Activated CD4-positive, CD25-positive, alpha-beta regulatory T cell treated with anti-CD3 and anti-CD28 coated beads, Interleukin-2, amount 50 U/mL, for 72 hours (primary cell): ENCODE results near the gene CALB2.

Source experiments
- DNase-seq: peaks from one replicate; pipeline ENCODE4 v3.0.0; 2021

CALB2 gene

DNA sequence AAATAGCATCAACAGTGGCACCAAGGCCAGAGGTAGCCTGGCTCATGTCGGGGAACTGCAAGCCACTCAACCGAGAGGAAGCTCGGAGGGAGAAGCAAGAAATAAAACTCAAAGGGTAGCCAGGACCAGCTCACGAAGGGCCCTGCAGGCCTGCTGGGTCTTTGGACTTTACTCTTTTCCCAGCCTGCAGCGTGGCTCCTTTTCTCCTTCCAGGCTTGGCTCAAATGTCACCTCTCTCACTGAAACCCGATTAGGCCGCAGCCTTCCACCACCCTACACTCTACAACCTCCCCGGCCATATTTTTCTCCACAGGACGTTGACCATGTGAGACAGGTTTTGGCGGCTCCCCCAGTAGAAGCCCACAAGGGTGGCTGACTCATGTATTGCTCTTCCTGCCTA, 38.1 kb downstream of the CALB2 start:
- no peak for DNase-seq

DNA sequence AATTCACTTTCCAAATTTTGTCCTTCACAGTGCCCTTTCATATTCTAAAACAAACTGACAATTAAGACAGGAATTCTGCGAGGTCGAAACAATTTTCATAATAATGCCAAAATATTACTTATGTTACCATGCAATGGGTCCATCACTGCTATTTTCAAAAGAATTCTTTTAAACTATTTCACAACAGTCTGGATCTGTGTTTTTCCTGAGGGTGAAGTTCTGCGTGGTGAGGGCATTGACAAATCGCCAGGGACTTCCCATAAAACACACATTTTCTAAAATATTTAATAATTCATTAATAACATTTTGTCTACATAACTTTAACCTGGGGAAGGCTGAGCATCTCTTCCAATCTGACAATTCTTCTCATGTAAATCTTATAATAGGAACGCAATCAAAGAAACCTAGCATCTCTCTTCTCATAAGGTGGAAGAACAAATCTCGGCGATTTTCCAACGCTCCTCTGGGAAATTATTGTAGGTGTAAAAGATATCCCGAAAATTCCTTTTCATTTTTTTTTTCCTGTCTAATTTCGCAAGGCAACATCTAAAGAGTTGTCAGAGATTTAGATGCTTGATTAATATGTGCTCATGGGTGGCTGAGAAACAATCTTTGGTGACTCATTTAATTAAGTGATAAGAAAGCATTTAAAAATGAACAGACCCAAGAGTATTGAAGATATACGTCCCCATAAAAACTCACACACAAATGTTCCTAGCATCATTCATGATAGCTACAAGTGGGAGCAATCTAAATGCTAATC, 41.5 kb downstream of the CALB2 start:
- DNase-seq, result no peak

DNA sequence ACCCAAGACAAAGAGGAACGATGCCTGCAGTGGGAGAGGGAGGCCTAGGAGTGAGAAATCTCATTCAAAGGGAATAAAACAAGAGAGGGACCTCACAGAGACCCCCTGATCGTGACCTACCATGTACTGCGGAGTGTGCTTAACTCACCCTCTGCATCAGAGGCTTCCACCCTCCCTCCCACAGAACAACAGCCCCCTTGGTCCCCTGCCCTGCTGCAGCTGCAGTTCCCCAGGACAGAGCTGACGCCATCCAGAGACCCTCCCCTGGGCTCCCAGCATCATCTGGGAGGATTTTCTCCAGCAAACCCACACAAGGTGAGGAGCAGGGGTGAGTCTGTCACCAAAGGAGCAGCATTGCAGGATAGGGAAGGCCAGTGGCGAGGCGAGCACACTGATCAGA, 43.5 kb downstream of the CALB2 start:
- no peak for DNase-seq

DNA sequence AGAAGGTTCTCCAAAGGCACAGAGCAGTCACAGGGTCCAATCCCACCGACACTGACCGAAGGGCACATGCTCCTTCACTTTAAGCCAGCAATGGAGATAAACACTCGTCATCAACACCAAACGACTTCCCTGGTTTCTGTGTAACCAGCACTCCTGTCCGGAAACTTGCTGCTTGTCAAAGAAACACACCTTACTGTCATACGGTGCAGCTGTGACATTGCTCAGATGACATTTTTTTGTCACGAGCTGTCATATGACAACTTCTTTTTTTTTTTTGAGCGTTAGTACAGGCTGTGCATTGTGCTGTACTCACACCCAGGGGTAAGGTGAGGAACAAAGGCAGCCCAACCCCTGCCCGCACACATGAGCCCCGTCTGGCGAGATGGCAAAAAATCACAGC, 44.2 kb downstream of the CALB2 start:
- DNase-seq, result no peak

DNA sequence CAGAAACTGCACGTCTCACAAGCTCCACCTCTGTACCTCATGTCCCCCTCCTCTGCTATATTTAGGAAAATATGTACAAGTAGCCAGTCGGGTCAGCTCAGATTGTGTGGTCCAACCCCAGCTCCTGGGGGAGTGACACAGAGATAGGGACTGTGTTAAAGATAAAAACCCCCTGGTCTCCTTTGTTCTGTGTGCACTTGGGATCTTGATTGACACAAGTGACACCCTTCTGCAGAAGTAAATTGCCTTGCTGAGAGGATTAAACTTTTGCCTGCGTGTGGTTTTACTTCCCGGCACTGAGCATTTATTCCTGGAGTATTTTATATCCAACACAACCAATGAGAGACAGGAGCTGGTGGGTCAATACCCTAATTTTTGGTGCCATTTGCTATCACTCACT, 45.8 kb downstream of the CALB2 start:
- DNase-seq, result no peak

DNA sequence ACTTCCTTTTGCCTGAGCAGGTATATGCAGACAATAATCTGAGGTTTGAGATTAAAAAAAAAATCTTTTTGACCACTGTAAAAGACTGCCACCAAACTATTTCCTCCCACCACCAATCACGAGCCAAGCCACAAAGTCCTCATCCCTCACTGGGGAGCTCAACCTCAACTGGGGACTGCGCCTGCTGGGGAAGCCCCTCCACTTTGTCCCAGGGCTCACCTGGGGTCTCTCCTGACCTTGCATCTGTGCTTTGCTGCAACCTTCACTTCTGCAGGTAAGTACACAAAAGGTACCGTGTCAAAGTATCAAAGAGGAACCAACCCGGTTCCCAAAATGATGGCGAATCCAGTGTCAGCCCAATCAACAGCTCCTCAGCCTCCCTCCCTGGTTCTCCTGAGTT, 47.8 kb downstream of the CALB2 start:
- no peak for DNase-seq

DNA sequence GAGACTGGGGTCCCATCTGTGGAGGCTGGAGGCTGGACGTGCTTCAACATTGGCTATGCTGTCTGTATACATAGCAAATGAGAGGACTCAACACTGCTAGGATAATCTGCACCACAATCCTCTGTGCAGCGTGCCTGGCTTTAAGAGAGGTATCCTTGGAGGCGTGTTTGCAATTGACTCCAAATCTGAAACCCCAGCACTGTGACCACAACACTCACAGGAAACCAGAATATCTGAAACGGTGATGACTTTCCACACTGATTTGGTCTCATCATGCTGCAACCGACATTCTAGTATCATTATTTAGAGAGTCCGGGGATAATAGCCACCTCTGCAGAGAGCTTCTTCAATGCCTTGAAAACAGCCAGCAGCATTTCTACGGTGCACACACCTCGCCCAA, 48.2 kb downstream of the CALB2 start:
- no peak for DNase-seq

DNA sequence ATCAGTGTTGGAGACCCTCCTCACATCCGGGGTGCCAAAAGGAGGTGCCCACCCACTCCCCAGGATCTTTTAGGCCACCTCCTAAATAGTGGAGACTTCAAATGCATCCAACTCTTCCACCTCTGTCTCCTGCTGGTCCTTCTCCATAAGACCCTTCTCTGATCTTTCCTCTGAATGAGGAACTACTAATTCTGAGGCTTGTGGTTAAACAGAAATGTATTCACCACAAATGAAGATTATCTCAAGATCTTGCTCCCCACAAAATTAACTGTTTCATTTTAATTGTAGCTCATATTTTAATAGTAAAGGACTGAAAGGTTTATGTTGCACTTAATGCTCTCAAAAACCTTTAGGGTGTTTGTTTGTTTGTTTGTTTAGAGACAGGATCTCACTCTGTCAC, 49.2 kb downstream of the CALB2 start:
- DNase-seq, result no peak

DNA sequence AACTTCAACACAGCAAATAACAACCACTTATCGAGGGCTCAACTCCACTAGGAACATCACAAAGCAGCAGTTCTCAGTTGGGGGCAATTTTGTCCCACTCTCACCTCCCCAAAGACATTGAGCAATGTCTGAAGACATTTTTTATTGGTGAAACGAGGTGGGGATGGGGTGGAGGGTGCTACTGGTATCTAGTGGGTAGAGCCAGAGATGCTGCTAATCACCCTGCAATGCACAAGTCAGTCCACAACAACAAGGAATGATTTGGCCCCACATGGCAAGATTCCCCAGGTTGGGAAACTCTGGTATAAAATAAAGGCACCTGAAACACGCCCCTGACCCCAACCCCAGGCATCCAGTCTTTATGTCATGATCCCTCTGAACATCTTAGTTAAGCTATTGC, 50.0 kb downstream of the CALB2 start:
- DNase-seq, result no peak

DNA sequence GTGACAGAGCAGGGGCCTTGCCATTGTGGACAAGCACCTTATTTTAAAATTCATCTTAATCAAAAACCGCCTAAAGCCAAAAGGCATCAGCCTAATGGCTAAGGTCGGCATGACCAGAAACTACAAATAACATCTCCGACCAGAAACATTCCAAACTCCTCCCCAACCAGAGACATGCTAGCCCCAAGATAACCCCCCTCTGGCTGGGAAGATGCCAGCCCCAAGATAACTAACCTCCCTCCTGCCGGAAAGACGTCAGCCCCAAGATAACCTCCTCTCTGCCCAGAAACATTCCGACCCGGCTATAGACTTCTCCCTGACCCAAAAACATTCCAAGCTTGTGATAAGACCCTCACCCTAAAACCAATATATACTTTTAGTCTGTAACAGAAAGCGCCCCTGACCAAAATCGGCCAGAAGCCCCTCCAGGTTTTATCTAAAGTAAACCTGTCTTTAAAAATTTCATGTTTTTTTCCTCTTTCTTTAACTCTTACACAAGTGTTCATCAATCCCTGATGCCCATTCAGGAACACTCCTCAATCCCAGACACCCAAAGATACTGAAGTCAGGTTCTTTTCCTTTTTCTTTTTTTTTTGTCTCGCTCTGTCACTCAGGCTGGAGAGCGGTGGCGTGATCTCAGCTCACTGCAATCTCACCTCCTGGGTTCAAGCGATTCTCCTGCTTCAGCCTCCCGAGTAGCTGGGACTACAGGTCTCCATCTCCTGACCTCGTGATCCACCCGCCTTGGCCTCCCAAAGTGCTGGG, 50.7 kb downstream of the CALB2 start:
- DNase-seq, result no peak

DNA sequence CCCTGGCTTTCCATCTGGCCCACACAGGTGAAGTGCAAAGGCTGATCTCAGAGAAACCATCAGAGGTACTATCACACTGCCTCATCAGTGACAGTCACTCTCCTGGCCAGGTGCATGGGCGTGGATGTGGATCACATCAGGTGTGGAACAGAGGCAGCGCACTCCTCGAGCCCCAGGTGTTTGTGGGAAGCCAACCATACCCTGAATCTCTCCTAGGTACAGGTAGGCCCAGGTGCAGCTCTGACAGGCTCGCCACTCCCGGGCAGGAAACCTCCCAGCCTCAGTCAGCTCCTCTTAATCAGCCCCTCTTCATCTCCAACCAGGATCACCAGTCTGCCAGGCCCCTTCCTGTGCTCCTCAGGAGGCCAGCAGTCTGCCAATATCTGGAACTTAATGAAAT, 51.6 kb downstream of the CALB2 start:
- DNase-seq, result no peak

DNA sequence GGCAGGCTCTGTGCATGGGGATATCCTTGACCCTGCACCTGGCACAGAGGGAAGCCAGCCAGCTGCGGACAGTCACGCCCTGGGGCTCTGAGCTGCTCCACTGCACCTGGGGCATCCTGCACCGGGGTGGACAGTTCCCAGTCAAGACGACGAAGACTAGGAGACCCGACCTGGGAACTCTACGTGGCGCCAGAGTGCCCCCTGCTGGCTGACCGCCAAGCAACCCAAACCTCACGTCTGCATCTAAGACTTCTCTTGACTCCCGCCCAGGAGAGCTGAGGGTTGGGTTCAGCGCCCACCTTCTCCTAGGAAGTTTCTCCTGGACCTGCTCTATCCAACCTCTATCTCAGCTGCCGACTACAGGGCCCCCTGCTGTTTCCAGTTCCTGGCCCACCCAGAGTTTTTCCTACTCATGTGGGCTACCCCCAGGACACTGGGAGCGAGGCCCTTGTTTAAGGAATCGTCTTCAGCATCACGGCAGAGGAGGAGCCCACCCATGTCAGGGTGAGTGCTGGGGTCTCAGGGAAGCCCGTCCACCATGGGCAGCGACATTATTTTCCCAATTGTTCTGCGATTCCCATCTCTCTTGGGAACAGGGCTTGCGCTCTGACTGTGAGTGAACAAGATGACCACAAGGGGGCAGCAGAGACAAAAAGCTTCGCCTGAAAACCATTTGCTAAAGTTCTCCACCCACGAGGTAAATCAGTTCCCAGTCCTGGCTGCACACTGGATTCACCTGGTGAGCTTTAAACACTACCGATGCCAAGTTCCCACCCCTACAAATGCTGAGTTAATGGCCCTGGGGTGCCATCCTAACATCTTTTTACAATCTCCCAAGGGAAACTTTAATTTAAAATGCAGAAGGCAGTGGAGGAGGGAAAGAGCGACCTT, 54.0 kb downstream of the CALB2 start:
- DNase-seq, result peak; percentile 69

DNA sequence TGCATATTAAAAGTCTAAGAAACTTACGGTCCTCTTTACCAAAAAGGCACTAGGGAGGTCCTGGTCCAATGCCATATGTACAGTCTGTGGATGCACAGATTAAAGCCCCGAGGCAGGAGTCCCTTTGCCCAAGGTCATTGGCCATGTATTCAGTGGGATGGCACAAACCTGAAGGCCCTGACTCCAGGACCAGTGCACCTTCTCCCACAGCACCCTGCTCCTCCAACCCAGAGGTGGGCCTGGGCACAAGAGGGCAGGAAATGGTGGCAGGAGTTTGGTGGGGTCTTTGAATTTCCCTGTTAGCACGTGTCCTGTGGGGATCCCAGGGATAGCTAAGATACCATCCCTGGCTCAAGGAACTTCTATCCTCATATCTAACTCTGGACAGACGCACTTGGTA, 54.8 kb downstream of the CALB2 start:
- no peak for DNase-seq

DNA sequence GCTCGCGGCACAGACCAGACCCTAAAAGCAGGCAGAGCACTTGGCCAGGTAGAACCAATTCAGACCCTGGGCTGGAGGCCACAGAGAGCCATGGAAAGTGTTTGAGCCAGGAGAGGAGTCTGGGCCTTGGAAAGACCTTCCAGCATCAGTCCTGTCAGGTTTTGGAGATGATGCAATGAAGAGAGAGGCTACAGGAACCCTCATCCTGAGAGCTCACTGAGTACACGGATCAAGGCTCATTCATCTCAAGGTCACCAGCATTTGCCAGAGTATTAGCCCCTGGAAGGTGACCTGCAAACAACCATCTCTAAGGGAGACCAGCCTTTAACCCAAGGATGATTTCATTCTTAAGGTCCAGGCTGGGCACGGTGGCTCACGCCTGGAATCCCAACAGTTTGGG, 55.5 kb downstream of the CALB2 start:
- no peak for DNase-seq

DNA sequence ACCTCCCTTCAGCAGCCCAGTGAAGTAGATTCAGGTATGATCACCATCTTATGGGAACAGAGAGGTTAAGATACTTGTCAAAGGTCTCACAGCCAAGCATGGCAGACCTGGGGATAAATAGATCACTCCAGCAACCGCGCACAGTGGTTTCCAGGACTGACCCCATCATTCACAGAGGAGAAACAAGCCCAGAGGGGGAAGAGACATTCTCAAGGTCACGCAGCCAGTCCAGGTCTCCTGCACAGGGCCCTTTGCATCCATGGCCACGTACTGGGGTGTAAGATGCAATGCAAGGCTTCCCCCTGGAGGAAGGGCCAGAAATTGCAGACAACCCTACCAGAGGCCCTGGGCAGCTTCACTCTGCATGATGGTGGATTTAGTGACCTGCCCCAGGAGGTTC, 63.4 kb downstream of the CALB2 start:
- DNase-seq, result no peak

DNA sequence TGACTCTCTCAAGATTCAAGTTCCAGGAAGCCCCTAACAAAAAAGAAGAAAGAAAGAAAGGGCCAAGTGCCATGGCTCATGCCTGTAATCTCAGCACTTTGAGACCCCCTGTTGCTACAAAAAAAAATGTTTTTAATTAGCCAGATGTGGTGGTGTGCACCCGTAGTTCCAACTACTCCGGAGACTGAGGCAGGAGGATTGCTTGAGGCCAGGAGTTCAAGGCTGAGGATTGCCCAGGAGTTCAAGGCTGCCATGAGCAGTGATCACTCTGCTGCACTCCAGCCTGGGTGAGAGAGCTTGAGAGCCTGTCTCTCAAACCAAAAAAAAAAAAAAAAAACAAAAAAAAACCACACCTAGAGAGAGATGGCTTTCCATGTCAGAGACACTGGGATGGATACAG, 64.5 kb downstream of the CALB2 start:
- no peak for DNase-seq

DNA sequence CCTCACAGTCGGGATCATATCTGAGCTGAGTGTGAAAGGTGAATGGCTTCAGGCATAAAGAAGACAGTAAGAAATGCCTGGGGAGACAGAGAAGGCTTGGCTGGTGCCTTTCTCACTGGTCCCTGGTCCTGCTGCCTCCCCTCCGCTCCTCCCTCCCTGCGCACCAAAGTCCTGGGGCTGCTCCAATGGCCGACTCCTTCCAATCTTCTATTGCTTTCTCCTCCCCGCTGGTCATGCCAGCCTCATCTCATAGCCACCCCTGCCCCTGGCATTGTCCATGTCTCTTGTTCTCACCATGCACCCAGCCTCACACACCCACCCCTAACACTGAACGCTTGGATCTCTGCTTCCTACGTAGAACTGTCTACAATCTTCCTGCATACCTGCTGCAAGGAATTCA, 65.3 kb downstream of the CALB2 start:
- DNase-seq, result no peak

DNA sequence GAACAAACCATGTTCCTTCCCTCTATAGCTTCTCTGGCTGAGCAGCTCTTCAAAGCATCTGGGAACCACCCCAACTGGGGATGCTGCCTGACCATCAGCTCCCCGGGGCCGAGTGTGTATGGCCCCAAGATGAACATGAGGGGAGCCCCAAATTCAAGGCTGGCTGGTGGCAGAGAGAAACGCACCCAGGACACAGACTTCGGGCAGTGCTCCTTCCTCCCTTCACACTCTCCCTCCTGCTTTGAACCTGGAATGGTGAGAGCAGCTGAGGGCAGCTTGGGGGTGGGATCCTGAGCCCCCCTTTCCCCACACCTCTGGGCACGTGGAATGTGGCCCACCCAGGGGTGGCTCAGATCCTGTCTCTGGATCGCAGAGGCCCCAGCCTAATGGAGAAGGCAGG, 66.1 kb downstream of the CALB2 start:
- DNase-seq, result no peak

DNA sequence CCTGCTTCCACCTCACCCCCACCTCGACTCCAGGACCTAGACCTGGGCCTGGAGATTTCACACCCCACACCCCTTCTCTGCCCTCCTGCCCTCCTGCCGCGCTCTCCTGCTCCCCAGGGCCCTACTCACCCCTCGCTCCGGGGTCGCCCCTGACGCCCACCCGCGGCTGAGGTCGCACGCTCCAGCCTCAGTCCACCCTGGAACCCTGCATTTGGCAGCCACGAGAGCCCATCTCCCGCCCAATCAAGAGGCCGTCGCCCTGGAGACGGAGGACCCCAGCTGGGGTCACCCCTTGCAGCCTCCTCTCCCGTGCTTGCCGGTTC, 67.2 kb downstream of the CALB2 start:
- DNase-seq, result no peak

DNA sequence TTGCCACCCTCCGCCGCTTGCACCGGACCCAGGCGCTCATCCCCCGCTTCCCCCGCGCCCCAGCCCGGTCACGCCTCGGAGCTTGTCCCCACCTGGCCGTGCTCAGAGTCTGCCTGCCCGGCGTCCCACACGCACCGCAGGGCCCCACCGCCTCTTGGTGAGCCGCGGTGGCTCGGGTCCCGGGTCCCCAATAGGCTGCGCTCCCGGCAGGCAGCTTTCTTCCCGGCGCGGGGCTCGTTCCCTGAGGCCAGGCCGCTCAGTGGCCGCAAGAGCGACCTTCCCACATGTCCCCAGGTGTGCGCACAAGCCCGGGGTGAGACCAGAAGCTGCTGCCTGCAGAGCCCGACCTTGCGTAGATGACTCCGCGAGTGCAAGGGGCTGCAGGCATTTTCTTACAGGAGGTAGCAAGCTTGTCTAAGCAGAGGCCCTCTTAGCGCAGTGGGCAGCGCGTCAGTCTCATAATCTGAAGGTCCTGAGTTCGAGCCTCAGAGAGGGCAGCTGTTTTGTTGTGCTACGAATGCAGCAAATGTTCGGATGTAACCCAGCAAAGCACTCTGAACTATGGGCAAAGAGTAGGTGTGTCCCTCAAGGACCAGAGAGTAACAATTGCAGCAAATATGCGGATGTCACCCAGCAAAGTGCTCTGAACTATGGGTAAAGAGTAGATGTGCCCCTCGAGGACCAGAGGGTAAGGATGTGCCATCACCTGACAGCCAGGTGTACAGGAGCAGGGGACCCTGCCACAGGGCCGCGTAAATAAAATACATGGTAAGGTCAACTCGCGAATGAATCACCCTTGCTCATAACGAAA, 67.8 kb downstream of the CALB2 start:
- no peak for DNase-seq

DNA sequence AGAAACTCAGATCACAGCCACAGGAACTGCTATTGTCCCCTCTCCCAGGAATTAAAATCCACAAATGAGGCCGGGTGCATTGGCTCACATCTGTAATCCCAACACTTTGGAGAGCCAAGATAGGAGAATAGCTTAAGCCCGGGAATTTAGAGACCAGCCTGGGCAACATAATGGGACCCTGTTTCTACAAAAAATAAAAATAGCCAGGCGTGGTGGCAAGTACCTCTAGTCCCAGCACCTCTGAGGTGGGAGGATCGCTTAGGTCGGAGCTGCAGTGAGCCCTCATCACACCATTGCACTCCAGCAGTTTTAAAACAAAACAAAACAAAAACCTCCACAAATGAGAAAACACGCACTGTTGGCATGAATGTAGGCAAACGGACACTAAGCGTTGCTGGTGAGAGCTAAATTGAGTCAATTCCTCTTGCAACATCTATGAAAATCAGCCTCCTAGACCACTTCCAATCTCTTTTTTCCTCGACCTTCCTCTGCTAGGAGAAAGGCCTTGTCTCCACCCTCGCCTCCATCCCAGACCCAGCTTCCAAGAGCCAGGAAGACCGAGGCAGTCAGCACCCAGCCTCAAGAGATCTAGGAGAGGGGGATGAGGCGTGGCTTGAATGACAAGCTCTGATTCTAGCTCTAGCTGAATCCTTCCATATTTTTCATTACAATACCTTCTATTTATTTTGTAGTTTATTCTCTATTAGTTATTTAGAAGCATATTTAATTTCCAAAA, 68.5 kb downstream of the CALB2 start:
- DNase-seq, result no peak

DNA sequence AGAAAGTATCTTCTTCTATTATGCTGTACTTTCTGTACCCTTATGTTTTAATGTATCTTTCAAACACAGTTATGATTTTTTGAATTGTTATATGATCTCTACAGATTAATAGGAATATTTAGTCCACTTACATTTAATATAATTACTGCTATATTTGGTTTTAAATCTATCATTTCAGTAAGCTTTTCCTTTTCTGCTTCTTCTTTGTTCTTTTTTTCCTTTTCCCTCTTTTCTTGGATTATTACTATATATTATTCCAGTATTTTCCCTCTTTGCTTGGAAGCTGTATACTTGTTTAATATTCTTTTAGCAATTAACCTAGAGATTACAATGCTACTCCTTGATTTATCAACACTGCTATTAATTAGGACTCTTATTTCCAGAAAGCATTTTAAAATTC, 69.9 kb downstream of the CALB2 start:
- DNase-seq, result no peak
